Smooth muscle cell (in vitro differentiated cells): ENCODE data around the gene RAB6B. TPM values are rescaled to one million over a fixed set of nuclear protein-coding genes. Genes with fewer than 3 reads are reported as not detected.

Experiments
- DNase-seq: peaks from one replicate; lab custom pipeline; 2025; ENCODE audit not compliant: unreplicated experiment; lab: John Stamatoyannopoulos, UW
- H2AFZ ChIP-seq: fragments of 200-600 bp; sonication (generic); 2 replicates; pipeline ENCODE4 v1.6.0; 2016; ENCODE audit warnings: antibody characterized with exemption, low read depth, mild to moderate bottlenecking
- H3F3A ChIP-seq: fragments of 200-600 bp; sonication (generic); 2 replicates; pipeline ENCODE4 v1.6.0; 2017; ENCODE audit warnings: antibody characterized with exemption, low read depth
- H3K27ac ChIP-seq: fragments of 200-600 bp; sonication (generic); 2 replicates; pipeline ENCODE4 v1.5.1; 2016; ENCODE audit warnings: low read depth, mild to moderate bottlenecking
- H3K27me3 ChIP-seq: fragments of 200-600 bp; sonication (generic); 2 replicates; pipeline ENCODE4 v1.6.1; 2016; ENCODE audit warnings: low read depth, mild to moderate bottlenecking
- H3K36me3 ChIP-seq: fragments of 200-600 bp; sonication (generic); 2 replicates; pipeline ENCODE4 v1.5.1; 2016; ENCODE audit warnings: low read depth
- H3K4me1 ChIP-seq: fragments of 200-600 bp; sonication (generic); 2 replicates; pipeline ENCODE4 v1.5.1; 2016; ENCODE audit warnings: low read depth
- H3K4me2 ChIP-seq: fragments of 200-600 bp; sonication (generic); 2 replicates; pipeline ENCODE4 v1.6.0; 2016; ENCODE audit warnings: mild to moderate bottlenecking
- H3K4me3 ChIP-seq: fragments of 200-600 bp; sonication (generic); 2 replicates; pipeline ENCODE4 v1.5.1; 2016; ENCODE audit warnings: mild to moderate bottlenecking
- H3K79me2 ChIP-seq: fragments of 200-600 bp; sonication (generic); 2 replicates; pipeline ENCODE4 v1.6.0; 2016; ENCODE audit warnings: low read depth, mild to moderate bottlenecking
- H3K9ac ChIP-seq: fragments of 200-600 bp; sonication (generic); 2 replicates; pipeline ENCODE4 v1.6.0; 2016; ENCODE audit warnings: low read depth
- H3K9me3 ChIP-seq: fragments of 200-600 bp; sonication (generic); replicated peaks from 2 replicates; pipeline ENCODE4 v1.5.1; 2016; ENCODE audit warnings: low read depth
- H4K20me1 ChIP-seq: fragments of 200-600 bp; sonication (generic); 2 replicates; pipeline ENCODE4 v1.6.0; 2016; ENCODE audit warnings: low read depth
- CTCF ChIP-seq: fragments of 200-600 bp; sonication (generic); IDR thresholded peaks from 2 replicates; pipeline ENCODE4 v1.5.1; 2017; ENCODE audit warnings: borderline replicate concordance, mild to moderate bottlenecking, antibody characterized with exemption; ENCODE audit not compliant: insufficient read depth, poor library complexity, severe bottlenecking
- WGBS: methylation state at CpG from one replicate; pipeline ENCODE4 v1.1.7; 2016; ENCODE audit warnings: low lambda C conversion rate; 5-methylcytosine and 5-hydroxymethylcytosine counted together
- polyA plus RNA-seq: library from polyadenylated mRNA; unstranded; fragments of >200 nt; fragmentation: Nextera tagmentation; extraction: Ambion mirVana; gene quantifications from 2 replicates; pipeline ENCODE4 v1.2.1, GENCODE V29; 2016
- total RNA-seq: library from RNA; depleted of rRNA; stranded (reverse); fragments of >200 nt; gene quantifications from 2 replicates; pipeline ENCODE4 v1.2.3, GENCODE V29; 2014

Gene RAB6B
- total and polyA plus RNA-seq, 2 experiments from 2014 or later, result 1.2 to 2.0 TPM

- no peaks in the 10 kb centered on the region for H3K4me1 ChIP-seq
- no peak overlapping the region for H2AFZ ChIP-seq
- H3K9ac ChIP-seq, result no peak overlapping the region
- no peaks in the 10 kb centered on the region for H4K20me1 ChIP-seq
- 91% methylated on average over 10 of the region's 10 CpGs for WGBS
- no peak overlapping the region for H3K4me3 ChIP-seq
- H3K27ac ChIP-seq, result no peak overlapping the region
- H3K9me3 ChIP-seq, result no peaks in the 10 kb centered on the region
- no peaks in the 10 kb centered on the region for H3K36me3 ChIP-seq
- no peaks in the 10 kb centered on the region for H3K79me2 ChIP-seq
- no peaks in the 10 kb centered on the region for H3F3A ChIP-seq
- H3K4me2 ChIP-seq, result no peak overlapping the region
- no peak for DNase-seq
- H3K27me3 ChIP-seq, result no peaks in the 10 kb centered on the region
- no peak for TF ChIP-seq CTCF
These were observed 62.9 kb downstream of the RAB6B start for GRCh38 chr3:133832802-133833144.

GRCh38 chr3:133831966-133832801 is 63.5 kb downstream of the RAB6B start:
- H3K79me2 ChIP-seq, result no peaks in the 10 kb centered on the region
- no peak for TF ChIP-seq CTCF
- H3F3A ChIP-seq, result no peaks in the 10 kb centered on the region
- H3K4me2 ChIP-seq, result no peak overlapping the region
- H3K4me1 ChIP-seq, result no peaks in the 10 kb centered on the region
- no peak overlapping the region for H3K27ac ChIP-seq
- H3K9me3 ChIP-seq, result no peaks in the 10 kb centered on the region
- no peaks in the 10 kb centered on the region for H3K27me3 ChIP-seq
- H3K9ac ChIP-seq, result no peak overlapping the region
- no peak for DNase-seq
- H3K36me3 ChIP-seq, result no peaks in the 10 kb centered on the region
- H4K20me1 ChIP-seq, result no peaks in the 10 kb centered on the region
- no peak overlapping the region for H2AFZ ChIP-seq
- 71% methylated on average over 13 of the region's 13 CpGs for WGBS
- no peak overlapping the region for H3K4me3 ChIP-seq

GRCh38 chr3:133830071-133830470 is 65.6 kb downstream of the RAB6B start:
- no peak overlapping the region for H3K9ac ChIP-seq
- no peak for DNase-seq
- no peaks in the 10 kb centered on the region for H3K79me2 ChIP-seq
- H3K4me2 ChIP-seq, result no peak overlapping the region
- H4K20me1 ChIP-seq, result no peaks in the 10 kb centered on the region
- H2AFZ ChIP-seq, result no peak overlapping the region
- H3K27ac ChIP-seq, result no peak overlapping the region
- no peak overlapping the region for H3K4me3 ChIP-seq
- TF ChIP-seq CTCF, result no peak
- H3F3A ChIP-seq, result no peaks in the 10 kb centered on the region
- H3K36me3 ChIP-seq, result no peaks in the 10 kb centered on the region
- WGBS, result 82% methylated on average over 3 of the region's 3 CpGs
- H3K9me3 ChIP-seq, result no peaks in the 10 kb centered on the region
- H3K27me3 ChIP-seq, result no peaks in the 10 kb centered on the region
- H3K4me1 ChIP-seq, result no peaks in the 10 kb centered on the region

GRCh38 chr3:133829310-133829707 is 66.4 kb downstream of the RAB6B start:
- Histone ChIP-seq H3K36me3 (no peaks in the 10 kb centered on the region), H4K20me1 (no peaks in the 10 kb centered on the region), H3K9ac (no peak overlapping the region), H2AFZ (no peak overlapping the region), H3K27ac (no peak overlapping the region), H3K4me3 (no peak overlapping the region), H3K79me2 (no peaks in the 10 kb centered on the region), H3K27me3 (no peaks in the 10 kb centered on the region), H3K4me1 (no peaks in the 10 kb centered on the region), H3K4me2 (no peak overlapping the region), H3F3A (no peaks in the 10 kb centered on the region), H3K9me3 (no peaks in the 10 kb centered on the region)
- no peak for DNase-seq
- 80% methylated on average over 3 of the region's 3 CpGs for WGBS
- TF ChIP-seq CTCF, result no peak
